CD4-positive, alpha-beta T cell treated with Interleukin-12 subunit alpha and Interleukin-12 subunit beta, for 1 hour (primary cell): ENCODE results near the gene ATP5MC2.
"Not testable (repeated sequence)": the region's sequence is repeated elsewhere in the genome, so short reads cannot be mapped to it uniquely, and the experiment has no call there.

Experiments used
- DNase-seq: peaks from one replicate; pipeline ENCODE4 v3.0.0-alpha.2; 2020

ATP5MC2 gene

GRCh38 chr12:53644133-53644532 lies 31.8 kb downstream of the ATP5MC2 start:
- no peak for DNase-seq

GRCh38 chr12:53643232-53643979 lies 32.5 kb downstream of the ATP5MC2 start:
- no peak for DNase-seq

- no peak for DNase-seq
Measured at GRCh38 chr12:53638057-53638456, 37.8 kb downstream of the ATP5MC2 start.

GRCh38 chr12:53636641-53637040 lies 39.2 kb downstream of the ATP5MC2 start:
- no peak for DNase-seq

GRCh38 chr12:53635708-53636107 lies 40.2 kb downstream of the ATP5MC2 start:
- DNase-seq: not testable (repeated sequence)

GRCh38 chr12:53631721-53632120 lies 44.2 kb downstream of the ATP5MC2 start:
- no peak for DNase-seq

GRCh38 chr12:53627919-53628318 lies 48.0 kb downstream of the ATP5MC2 start:
- no peak for DNase-seq

GRCh38 chr12:53626702-53627169 lies 49.1 kb downstream of the ATP5MC2 start:
- no peak for DNase-seq

- DNase-seq: peak; percentile 98
Measured at GRCh38 chr12:53625946-53626701, 49.8 kb downstream of the ATP5MC2 start, which contains the start of gene ATF7. ATF7 (minus strand) TSS chr12:53626382; CDS start chr12:53601000, 25,382 bp downstream.

GRCh38 chr12:53625373-53625945 lies 50.4 kb downstream of the ATP5MC2 start:
- no peak for DNase-seq

GRCh38 chr12:53624956-53625355 lies 50.9 kb downstream of the ATP5MC2 start:
- no peak for DNase-seq

GRCh38 chr12:53624458-53624857 lies 51.4 kb downstream of the ATP5MC2 start:
- DNase-seq: no peak

- DNase-seq: no peak
Measured at GRCh38 chr12:53623548-53624385, 52.1 kb downstream of the ATP5MC2 start.

- DNase-seq: no peak
Measured at GRCh38 chr12:53622724-53623123, 53.2 kb downstream of the ATP5MC2 start.

GRCh38 chr12:53618275-53618674 lies 57.6 kb downstream of the ATP5MC2 start:
- DNase-seq: no peak

- DNase-seq: no peak
Measured at GRCh38 chr12:53617700-53618099, 58.2 kb downstream of the ATP5MC2 start.

- no peak for DNase-seq
Measured at GRCh38 chr12:53616950-53617349, 58.9 kb downstream of the ATP5MC2 start.
